ENCODE data around the gene IGSF9. TPM values are rescaled to one million over a fixed set of nuclear protein-coding genes. Genes with fewer than 3 reads are reported as not detected.

IGSF9 gene
- total RNA-seq, 1 experiment from 2014 or later = 7.1 TPM

DNA sequence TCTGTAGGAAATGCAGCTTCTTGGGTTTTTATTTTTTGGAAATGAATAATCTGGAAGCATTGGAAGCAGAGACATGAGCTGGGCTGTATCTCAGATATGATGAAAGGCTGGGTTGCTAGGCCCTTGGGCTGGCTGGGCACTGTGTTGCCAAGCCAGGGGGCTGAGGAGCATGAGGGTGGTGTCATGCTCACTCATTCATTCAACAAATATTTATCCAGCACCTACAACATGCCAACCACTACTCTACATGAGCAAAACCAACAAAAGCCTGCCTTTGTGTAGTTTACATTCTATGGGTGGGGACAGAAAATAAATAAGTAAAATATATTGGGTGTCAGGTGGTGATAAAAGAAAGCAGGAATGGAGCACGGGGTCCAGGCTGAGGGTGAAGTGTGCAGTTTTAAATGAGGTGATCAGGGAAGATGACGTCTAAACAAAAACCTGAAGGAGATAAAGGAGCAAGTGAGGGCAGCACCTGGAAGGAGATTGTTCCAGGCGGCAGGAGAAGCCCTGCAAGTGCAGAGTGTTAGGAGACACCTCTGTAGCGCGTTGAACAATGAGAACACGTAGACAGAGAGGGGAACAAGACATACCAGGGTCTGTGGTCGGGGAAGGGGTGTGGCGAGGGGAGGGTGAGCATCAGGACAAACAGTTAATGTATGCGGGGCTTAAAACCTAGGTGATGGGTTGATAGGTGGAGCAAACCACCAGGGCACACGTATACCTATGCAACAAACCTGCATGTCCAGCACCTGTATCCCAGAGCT lies 31.0 kb downstream of the IGSF9 start:
- CTCF ChIA-PET = interaction anchor here (0.7 kb wide), 1 partner anchor 15 kb away, joined by 5 read pairs; the partner anchor contains the start of gene CFAP45
- intact Hi-C loops (cut with micrococcal nuclease; ENCODE audit: unreplicated experiment) = no loop called here
- Histone ChIP-seq H3K27ac (ENCODE audit: low read depth, low read length, poor library complexity, severe bottlenecking) (no peak overlapping the region), H3K36me3 (ENCODE audit: insufficient read depth, low read length, poor library complexity, severe bottlenecking) (peaks cover 13% of the 10 kb centered on the region), H3K27me3 (replicated peaks; ENCODE audit: insufficient read depth, low read depth, low read length, poor library complexity) (no peaks in the 10 kb centered on the region), H3K4me3 (ENCODE audit: low read depth, low read length, poor library complexity, severe bottlenecking) (no peak overlapping the region), H3K4me1 (ENCODE audit: insufficient read depth, low read length, poor library complexity, severe bottlenecking) (peaks cover 15% of the 10 kb centered on the region), H3K9me3 (ENCODE audit: low read depth, low read length, poor library complexity, severe bottlenecking) (no peaks in the 10 kb centered on the region)
- TF ChIP-seq, protein P1, sequence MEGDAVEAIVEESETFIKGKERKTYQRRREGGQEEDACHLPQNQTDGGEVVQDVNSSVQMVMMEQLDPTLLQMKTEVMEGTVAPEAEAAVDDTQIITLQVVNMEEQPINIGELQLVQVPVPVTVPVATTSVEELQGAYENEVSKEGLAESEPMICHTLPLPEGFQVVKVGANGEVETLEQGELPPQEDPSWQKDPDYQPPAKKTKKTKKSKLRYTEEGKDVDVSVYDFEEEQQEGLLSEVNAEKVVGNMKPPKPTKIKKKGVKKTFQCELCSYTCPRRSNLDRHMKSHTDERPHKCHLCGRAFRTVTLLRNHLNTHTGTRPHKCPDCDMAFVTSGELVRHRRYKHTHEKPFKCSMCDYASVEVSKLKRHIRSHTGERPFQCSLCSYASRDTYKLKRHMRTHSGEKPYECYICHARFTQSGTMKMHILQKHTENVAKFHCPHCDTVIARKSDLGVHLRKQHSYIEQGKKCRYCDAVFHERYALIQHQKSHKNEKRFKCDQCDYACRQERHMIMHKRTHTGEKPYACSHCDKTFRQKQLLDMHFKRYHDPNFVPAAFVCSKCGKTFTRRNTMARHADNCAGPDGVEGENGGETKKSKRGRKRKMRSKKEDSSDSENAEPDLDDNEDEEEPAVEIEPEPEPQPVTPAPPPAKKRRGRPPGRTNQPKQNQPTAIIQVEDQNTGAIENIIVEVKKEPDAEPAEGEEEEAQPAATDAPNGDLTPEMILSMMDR (conservative IDR thresholded peaks at IDR 0.05; ENCODE audit: low read depth, low read length) = no peak
- no peak for TF ChIP-seq EZH2 (IDR thresholded peaks at IDR 0.05; ENCODE audit: borderline replicate concordance, low read depth, low read length, poor library complexity, severe bottlenecking)
- POLR2A ChIA-PET (ENCODE audit: low non-redundant PET) = no interaction called here
- BruUV-seq (replicated peaks) = no TSS peak
- no peak for DNase-seq (ENCODE audit: low spot score)

DNA sequence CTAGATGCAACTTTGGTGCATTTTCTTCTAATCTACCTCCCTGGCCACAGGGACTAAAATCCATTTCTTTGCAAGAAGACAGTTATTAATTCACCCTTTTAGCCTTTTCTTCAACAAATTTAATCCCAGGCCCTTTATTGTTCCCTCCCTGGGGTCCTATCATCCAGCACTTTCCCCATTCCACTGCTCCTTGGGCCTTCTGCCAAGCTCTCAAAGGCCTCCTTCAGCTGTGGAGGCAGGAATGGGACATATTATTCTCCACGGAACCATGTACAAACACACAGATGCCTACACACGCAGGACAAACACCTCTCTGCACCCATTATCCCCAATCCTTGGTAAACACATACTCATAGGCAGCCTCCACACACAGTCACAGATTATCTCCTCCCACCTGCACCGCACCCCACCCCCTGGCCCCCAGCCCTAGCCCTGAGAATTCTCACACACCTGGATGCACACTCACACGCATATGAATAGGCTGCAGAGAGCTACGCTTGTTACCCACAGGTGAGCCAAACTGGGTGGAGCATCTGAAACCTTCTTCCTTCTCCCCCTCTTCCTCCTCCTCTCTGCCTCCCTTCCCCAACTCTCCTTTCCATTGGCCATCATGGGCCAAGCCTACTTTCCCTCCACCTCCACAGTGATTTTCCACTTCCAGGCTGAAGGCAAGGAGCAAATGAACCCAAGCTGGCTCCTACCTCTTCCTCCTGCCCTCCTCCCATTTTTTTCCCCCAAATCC lies 31.8 kb downstream of the IGSF9 start:
- intact Hi-C loops (cut with micrococcal nuclease; ENCODE audit: unreplicated experiment) = no loop called here
- CTCF ChIA-PET = no interaction called here

DNA sequence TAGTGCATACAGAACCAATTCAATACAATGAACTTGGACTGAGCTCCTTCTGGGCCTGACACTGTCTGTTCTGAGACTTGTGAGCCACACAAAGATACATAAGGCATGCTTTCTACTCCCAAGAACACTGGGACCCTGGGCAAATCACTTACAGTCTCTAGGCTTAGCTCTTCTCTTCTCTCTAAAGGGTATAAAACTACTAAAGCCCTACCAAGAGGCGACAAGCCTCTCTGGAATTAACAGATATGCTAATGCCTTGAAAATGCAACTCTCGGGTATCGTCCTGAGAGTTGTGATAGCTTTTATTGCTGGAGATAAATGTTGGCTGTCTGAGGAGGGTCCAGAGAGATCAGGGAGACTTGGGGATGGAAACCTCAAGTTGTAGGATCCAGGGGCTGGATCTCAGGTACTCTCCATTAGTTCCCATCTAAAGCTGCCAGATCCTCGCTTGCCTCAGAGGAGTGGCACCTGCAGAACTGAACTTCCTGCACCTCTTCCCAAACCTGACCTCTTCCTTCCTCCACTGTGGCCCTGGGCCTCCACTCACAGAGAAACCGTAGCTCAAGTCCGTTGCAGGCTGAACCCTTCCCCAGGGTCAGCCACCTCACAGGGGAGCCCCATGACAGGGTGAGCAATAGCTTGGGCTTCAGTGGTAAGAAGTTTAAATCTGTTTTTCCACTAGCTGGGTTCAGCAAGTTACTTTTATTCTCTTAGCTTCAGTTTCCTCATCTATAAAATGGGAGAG lies 33.9 kb downstream of the IGSF9 start:
- no peak overlapping the region for H3K4me3 ChIP-seq (ENCODE audit: low read depth, low read length, poor library complexity, severe bottlenecking)
- CTCF ChIA-PET = no interaction called here
- peaks cover 11% of the 10 kb centered on the region for H3K4me1 ChIP-seq (ENCODE audit: insufficient read depth, low read length, poor library complexity, severe bottlenecking)
- H3K36me3 ChIP-seq (ENCODE audit: insufficient read depth, low read length, poor library complexity, severe bottlenecking) = no peaks in the 10 kb centered on the region
- no TSS peak for BruUV-seq (replicated peaks)
- TF ChIP-seq, protein P1 (conservative IDR thresholded peaks at IDR 0.05; ENCODE audit: low read depth, low read length) = no peak
- no peak for TF ChIP-seq EZH2 (IDR thresholded peaks at IDR 0.05; ENCODE audit: borderline replicate concordance, low read depth, low read length, poor library complexity, severe bottlenecking)
- H3K27me3 ChIP-seq (replicated peaks; ENCODE audit: insufficient read depth, low read depth, low read length, poor library complexity) = no peaks in the 10 kb centered on the region
- H3K9me3 ChIP-seq (ENCODE audit: low read depth, low read length, poor library complexity, severe bottlenecking) = no peaks in the 10 kb centered on the region
- no peak overlapping the region for H3K27ac ChIP-seq (ENCODE audit: low read depth, low read length, poor library complexity, severe bottlenecking)
- intact Hi-C loops (cut with micrococcal nuclease; ENCODE audit: unreplicated experiment) = no loop called here
- DNase-seq (ENCODE audit: low spot score) = no peak
- POLR2A ChIA-PET (ENCODE audit: low non-redundant PET) = no interaction called here

More for the DNA sequence above, 31.8 kb downstream of the IGSF9 start:
- POLR2A ChIA-PET (ENCODE audit: low non-redundant PET) = no interaction called here
- H3K27me3 ChIP-seq (replicated peaks; ENCODE audit: insufficient read depth, low read depth, low read length, poor library complexity) = no peaks in the 10 kb centered on the region
- no TSS peak for BruUV-seq (replicated peaks)
- DNase-seq (ENCODE audit: low spot score) = peak; percentile 38
- no peaks in the 10 kb centered on the region for H3K9me3 ChIP-seq (ENCODE audit: low read depth, low read length, poor library complexity, severe bottlenecking)
- H3K4me3 ChIP-seq (ENCODE audit: low read depth, low read length, poor library complexity, severe bottlenecking) = no peak overlapping the region
- no peak overlapping the region for H3K27ac ChIP-seq (ENCODE audit: low read depth, low read length, poor library complexity, severe bottlenecking)
- peaks cover 15% of the 10 kb centered on the region for H3K4me1 ChIP-seq (ENCODE audit: insufficient read depth, low read length, poor library complexity, severe bottlenecking)
- TF ChIP-seq, protein P1 (conservative IDR thresholded peaks at IDR 0.05; ENCODE audit: low read depth, low read length) = no peak
- no peak for TF ChIP-seq EZH2 (IDR thresholded peaks at IDR 0.05; ENCODE audit: borderline replicate concordance, low read depth, low read length, poor library complexity, severe bottlenecking)
- H3K36me3 ChIP-seq (ENCODE audit: insufficient read depth, low read length, poor library complexity, severe bottlenecking) = peaks cover 5% of the 10 kb centered on the region
